NCI-H146 treated with DMSO at 0.1 percent for 48 hours (cell line): Measurements from ENCODE around the gene INPP4B.
"Not testable (repeated sequence)": the region's sequence is repeated elsewhere in the genome, so short reads cannot be mapped to it uniquely, and the experiment has no call there.

Source experiments
- DNase-seq: peaks from one replicate; lab custom pipeline; 2025; ENCODE audit not compliant: unreplicated experiment; lab: John Stamatoyannopoulos, UW

Gene INPP4B

DNA sequence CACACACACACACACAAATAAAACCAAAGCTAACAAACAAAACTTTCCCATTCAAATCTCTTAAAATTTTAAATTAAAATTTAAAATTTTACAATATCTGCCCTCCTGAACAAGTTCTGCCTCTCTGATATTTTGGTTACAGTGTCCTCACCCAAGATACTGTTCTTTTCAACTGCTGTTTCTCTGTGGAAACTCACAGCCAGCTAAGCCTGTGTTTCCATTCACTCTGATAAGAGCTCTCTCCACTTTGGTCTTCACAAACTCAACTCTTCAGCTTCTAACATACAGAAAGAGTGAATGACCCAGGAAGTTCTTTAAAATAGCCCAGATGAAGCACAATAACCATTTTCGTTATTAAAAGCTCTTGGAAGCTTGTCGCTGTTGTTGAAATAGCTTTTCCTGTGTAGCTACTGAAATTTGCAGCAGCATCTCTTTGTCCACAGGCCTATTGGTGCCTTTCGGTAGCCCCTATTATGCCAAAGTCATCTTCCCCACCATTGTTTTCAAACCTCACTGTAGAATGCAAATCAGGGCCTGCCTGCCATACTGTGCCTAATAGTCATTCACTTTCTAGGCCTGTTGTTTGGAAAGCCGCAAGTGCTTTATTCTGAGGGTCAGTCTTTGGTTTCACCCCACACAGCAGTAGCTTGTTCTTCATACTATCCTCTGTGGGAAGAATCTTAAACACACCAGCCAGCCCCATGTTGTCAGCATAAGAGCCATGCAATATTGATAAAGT, 19.4 kb downstream of the INPP4B start:
- no peak for DNase-seq

DNA sequence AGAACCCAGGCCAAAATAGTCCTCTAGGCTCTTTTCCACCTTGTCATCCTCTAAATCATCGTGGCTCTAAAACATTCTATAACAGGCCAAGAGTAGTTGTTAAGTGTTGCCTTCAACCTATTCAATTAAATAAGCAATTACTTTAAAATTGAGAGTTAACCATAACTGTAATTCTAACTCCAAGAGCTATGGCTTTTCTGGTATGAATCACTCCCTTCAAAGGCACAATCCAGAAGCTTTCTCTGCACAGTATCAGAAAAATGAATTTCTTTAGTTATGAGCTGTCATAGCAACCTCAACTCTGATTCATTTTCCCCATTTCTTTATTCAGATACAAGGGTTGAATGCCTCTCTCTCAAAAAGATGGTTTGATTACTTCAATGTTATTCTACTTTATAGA, 21.7 kb downstream of the INPP4B start:
- no peak for DNase-seq

DNA sequence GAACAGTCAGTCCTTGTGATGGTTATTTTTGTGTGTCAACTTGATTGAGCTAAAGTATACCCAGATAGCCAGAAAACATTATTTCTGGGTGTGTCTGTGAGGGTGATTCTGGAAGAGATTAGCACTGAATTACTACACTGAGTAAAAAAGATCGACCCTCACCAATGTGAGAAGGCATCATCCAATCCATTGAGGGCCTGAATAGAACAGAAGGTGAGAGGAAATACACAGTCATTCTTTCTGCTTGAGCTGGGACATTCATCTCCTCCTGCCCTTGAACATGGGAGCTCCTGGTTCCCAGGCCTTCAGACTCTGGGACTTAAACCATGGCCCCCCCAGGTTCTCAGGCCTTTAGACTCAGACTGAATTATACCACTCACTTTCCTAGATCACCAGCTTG, 22.3 kb downstream of the INPP4B start:
- DNase-seq = no peak

DNA sequence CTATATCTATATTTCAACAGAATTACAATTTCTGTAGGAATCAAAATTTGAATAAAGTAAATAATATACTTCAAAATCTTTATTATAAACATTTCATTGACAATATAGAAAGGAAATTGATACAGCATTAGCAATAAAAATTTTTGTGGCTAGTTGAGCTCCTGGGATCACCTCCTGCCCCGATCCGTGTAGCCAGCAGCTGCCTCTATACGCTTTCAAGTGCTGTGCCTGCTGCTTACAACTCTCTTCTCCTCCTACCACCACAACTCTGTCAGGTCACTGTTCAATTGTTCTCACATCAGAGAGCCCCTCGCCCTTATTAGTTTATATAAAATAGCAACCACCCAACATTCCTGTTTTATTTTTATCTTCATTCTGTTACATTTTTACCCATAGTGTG, 27.6 kb downstream of the INPP4B start:
- no peak for DNase-seq

DNA sequence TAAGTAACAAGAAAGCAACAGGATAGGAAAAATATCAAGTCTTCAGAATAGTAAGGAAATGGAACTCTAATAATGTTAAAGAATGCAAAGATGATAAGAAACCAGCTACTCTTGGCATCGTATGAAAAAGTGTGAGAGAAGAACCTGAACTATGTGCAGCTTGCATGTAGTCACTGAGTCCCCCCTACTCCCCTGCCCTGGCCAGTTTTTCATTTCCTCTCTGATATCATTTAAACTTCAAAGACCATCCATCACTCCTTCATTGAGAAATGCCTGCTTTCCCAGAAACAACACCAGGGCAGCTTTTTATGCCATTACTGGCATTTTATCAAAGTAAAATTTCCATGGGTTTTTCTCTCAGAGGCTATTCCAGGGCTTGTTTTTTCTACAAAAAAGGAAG, 28.1 kb downstream of the INPP4B start:
- DNase-seq = no peak

DNA sequence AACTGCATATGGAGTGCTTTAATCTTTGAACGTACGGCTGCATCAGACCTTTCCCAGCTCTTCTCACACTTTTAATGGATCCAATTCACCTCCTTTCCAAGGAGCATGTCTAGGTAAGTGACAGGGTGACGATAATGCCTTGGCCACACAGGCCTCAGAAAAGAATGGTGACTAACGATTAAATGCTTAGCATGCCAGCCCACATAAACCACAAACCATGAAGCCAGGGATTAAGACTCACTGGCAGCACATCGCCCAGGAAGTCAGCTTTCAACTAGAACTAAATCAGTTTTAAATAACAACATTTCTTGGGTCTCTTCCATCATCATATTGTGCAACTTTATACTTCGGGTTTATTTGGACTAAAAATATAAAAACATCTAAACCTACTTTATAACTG, 28.7 kb downstream of the INPP4B start:
- DNase-seq = no peak

DNA sequence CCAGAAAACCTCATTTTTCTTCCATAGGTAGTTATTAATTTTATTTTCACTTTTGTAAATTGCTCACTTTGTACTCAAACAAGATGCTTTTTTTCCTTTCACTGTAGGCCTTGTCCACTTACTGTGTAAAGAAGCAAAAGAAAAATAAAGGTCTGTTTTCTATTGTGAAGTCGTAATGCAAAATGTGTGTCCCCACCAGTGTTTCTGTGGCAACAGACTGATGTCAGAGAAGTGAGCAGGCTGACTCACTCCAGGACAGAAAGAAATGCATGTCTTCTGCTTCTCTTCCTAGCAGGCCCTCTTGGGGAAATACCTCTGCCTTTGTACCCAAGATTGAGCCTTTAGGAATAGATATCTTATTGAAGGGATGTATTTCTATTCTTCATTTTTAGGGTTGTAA, 30.3 kb downstream of the INPP4B start:
- DNase-seq = no peak

DNA sequence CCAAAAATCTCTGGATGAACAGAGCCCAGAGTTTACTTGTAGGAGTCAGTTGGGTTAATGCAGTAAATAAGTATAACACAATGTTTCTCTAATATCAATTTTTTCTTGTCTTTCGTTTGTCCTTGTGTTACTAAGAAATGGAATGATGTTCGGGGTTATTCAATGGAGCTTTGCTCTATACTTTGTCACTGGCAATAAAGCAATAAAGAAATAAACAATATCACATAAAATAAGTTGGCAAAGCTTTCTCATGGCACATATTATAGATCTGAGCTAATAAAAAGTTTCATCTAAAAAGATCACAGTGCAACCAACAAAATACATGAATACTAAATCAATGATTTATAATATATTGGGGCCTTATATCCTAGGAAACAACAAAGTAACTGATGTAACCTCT, 32.7 kb downstream of the INPP4B start:
- DNase-seq = no peak

DNA sequence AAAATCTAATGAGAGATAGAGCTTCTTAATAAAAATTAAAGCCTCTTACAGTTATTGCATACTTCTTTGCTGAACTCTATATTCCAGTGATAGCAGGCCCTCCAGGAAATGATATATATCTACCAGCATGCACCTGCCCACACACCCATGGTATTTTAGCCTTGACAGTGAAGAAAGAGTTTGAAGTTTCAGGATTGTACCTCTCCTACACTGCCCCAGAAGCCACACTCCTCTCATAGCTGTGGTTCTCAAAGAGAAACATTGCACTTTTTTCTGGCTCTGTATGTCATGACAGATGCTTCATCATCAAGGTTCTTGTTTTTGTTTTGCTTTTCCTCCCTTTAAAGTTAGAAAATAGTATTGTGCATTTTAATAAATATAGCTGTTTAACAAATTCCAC, 34.0 kb downstream of the INPP4B start:
- DNase-seq = no peak

DNA sequence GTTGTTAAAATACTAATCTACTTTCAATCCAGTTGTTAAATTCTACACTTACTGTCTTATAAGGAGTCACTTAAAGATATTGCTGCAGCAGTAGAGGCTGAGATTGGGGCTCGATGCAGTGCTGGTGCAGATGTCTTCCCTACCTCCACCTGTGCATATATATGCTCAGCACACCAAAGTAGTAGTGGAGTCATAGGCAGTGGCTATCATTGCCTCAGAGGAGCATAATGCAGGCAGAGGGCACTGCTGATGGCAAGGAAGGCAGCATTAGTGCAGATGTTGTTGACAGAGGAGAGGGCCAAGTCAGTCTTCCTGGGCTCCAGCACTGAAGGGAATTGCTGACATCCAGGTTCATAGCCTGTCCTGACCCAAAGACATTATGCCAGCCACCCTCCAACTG, 35.1 kb downstream of the INPP4B start:
- no peak for DNase-seq

DNA sequence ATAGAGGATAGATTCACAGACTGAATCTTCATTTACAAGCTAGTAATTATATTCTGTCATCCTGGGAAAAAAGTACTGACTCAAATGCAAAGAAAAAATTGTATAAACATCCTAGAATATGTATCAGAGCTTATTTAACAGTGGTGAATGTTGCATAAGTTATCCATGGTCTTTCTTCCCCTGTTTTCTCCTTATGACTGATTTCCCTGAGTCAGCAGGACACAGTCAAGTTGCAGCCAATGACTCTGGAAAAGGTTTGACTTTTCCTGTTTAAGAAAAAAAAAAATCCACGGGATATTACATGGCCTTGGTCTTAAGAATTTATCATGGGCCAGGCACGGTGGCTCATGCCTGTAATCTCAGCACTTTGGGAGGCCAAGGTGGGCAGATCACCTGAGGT, 36.5 kb downstream of the INPP4B start:
- no peak for DNase-seq

DNA sequence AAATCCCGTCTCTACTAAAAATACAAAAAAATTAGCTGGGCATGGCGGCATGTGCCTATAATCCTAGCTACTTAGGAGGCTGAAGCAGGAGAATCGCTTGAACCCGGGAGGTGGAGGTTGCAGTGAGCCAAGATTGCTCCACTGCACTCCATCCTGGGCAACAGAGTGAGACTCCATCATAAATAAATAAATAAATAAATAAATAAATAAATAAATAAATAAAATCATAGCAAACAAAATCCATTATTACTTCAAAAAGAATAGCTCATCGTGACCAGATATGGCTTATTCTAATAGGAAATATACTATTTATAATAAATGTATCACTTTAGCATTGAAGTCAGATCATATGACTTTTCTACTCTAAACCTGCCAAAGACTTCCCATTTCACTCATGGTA, 42.2 kb downstream of the INPP4B start:
- not testable (repeated sequence) for DNase-seq

DNA sequence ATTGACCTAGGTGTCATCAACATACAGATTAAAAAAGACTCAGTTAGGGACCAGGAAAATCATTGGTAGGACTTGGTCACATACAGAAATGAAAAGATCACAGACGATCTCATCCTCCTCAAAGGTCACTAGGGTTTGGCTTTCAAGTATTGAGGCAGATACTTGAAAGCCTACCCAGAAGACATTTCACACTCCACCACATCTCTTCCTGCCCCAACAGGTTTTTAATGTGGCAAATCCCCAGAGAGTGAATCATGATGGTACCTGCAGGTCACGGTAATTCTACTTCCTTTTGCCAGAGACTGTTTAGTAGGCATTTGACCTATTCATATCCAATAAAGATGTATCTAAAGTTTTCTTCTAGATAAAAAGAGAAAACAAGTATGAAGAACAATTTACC, 44.1 kb downstream of the INPP4B start:
- DNase-seq = no peak

DNA sequence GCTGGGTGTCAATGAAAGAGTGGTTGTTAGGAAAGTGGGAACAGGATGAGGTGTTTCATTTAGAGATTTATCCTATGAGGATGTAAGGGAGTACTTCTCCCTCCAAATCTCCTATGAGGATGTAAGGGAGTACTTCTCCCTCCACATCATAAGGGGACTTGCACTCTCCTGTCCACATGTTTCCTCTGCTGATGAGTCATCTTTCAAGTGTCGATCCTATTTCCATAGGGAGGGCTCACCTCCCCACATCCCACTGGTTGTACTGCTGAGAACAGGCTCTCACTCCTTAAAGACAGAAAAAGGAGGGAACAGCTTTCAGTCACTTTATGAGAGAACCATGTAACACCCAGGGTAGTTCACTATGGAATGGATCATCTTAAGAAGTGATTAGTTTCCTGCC, 65.0 kb downstream of the INPP4B start:
- no peak for DNase-seq

DNA sequence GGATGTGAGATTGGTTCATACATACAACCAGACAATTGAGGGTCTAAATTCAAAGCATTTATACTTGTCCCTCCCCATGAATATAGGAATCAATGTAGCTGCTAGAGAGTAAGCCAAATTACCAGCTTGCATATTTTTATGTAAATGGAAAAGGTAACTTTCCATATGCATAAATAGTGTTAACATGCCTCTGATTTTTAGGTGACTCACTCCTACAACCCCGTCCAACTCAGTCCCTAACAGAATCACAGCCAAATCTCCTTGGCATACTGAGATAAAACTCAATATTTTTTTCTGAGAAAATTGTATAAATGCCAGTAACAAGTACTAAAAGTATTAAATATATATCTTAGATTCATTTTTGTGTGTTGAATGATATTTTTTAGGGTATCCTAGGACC, 67.2 kb downstream of the INPP4B start:
- no peak for DNase-seq

DNA sequence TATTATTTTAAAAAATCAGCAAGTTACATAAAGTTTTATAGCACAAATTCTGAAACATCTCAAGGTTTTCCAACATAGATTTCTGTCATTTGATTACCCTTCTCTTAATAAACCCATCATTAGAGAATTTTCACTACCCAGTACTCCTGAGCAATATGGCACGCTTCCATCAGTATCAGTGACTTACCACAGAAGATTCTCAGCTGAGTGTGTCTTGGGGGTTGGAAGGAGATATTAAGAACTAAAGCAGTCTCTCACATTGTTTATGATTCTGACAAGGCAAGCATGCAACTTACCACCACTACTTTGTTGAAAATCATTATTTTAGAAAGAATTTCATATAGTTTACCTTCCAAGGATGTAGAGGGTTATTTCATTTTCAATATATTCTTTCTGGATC, 67.7 kb downstream of the INPP4B start:
- DNase-seq = no peak

DNA sequence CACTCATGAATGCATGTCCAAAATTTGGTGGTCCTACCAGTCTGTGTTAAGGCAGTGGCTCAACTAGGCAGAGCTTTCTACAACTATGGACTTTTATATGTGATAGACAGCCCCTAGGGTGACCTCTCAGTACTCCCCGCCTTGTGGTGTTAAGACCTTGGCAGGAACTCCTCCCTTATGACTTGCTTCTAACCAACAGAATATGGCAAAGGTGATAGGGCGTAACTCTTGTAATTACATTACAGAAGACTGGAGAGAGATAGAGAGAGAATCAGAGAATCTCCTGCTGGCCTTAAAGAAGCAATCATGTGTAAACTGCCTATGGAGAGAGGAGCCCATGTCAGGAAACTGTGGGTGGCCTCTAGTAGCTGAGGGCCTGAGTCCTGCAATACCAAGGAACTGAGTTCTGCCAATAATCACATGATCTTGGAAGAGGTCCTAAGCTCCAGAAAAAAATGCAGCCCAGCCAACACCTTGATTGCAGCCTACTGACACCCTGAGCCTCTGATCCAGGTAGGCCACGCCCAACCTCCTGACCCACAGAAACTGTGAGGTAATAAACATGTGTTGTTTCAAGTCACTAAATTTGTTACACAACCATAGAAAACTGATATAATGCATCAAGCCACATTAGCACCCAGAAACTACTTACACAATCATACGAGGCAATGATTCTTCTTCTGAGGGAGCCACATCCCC, 68.9 kb downstream of the INPP4B start:
- DNase-seq = no peak

DNA sequence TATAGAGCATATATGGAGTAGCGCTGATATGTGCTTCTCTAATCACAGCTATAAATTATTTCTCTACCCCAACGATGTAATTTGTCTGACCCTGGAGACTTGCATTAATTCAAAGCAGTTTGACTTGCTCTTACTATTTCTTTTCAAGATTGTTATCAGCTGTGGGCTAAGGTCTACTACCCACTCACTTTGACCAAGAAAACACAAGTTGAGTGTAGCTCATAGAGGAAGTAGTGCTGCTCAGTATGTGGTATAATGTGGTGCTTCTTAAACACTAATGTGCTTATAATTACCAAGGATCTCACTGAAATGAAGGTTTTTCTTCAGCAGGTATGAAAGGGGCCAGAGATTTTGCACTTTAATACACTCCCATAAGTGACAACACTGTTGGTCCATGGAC, 70.1 kb downstream of the INPP4B start:
- DNase-seq = no peak

DNA sequence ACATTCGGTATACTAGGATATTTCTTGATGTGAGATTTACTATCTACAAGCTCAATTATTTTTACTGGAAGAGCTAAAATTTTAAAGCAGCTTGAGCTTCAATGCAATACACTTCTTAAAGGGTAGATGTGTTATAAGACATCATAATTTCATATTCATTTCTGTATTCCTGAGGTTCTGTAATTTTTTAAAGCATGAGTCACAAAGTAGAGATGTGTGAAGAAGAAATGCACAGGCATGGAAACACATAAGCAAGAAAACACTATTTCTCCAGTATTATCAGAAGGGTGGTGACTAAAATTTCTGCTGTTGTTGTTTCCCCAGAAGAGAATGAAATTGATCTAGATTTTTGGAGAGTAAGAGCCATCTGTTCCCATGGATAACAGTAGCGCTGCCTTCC, 72.6 kb downstream of the INPP4B start:
- no peak for DNase-seq

DNA sequence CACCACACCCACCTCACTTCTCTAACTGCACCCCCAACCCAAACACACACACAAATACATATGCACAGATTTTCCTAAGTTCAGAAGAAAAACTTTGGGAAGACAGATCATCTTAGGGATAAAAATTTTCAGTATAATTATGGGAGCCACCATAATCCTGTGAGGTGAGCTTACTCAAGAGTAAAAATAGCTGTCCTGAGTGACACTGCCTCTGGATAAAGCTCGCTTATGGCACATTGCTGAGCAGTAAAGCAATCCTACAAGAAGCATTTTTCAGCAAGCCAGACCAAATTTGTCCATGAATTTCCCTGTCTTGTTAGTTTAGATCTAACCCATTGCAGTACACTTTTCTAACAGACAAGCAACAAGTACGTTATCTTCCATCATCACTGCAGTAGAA, 83.8 kb downstream of the INPP4B start:
- DNase-seq = no peak

DNA sequence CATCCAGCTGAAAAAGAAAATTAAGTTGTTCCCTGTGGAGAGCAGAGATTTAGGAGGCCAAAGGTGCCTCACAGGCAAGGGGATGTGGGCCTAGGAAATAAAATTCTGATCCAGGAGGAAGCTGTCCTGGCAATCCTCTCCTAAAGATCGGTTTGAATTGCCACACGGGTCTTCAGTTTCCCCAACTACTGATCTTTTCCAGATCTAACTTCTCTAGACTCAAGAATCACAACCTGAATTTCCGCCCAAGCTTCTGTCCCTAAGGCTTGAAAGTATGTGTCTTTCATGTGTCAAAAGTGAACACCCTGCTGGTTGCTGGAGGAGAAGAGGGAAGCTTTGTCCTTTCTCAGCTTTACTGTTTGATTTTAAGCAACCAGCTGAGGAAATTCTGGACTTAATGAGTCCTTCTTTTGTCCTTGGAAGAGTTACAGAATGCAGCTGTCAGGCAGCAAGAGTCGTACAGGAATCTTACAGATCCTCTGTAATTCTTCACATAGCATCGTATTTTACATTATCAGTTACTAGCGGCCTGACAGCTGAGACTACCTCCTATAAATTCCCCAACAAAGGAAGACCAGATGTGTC, 93.8 kb downstream of the INPP4B start:
- DNase-seq = no peak

DNA sequence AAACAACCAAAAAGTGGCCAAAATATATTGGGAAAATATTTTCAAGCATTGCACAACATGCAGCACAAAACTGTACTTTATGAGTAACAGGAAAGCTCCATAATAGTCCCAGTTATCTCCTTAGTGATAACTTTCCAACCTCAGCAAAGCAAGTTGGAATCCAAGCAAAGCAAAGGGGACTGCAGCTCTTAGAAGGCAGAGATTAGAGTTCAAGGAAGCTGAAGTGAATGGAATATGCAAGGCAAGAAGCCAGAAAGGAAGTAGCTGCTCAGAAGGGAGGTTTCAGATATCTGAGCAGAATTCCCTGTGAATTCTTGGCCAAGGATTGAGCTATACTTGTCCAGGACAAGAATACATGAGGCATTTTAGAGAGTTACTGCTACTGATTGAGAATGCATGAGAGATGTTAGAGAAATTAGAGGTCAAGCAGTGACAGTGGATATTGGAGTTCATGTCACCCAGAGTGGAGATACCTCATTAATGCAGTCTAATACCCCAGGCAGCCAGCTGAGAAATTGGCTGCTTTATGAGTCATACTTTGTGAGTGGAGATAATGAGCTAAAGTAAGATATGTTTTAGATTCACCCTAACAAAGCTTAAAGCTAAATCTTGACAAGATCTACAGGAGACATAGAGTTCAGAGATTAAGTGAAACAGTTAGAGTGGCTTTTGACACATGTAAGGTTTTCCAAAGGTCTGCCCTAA, 102.8 kb downstream of the INPP4B start:
- no peak for DNase-seq
